Omental fat pad (tissue), 4 donors: ENCODE data around the gene PREP. TPM values are rescaled to one million over a fixed set of nuclear protein-coding genes. Genes with fewer than 3 reads are reported as not detected.
"Not testable (repeated sequence)": the region's sequence is repeated elsewhere in the genome, so short reads cannot be mapped to it uniquely, and the experiment has no call there.

Experiments
- ATAC-seq: fragments of 150-250 bp; one replicate; pipeline ENCODE4 v1.9.1; 2016; ENCODE audit warnings: mild to moderate bottlenecking, moderate library complexity; ENCODE audit not compliant: low FRiP score
- DNase-seq: peaks from one replicate; pipeline ENCODE4 v3.0.0-alpha.2; 2019; ENCODE audit warnings: low spot score
- CTCF ChIP-seq, 3 donors: fragments of 450-650 bp; IDR thresholded peaks; one replicate each; pipeline ENCODE4 v1.5.1; 2016 to 2017; ENCODE audit warnings: antibody characterized with exemption in 3 of 3, mild to moderate bottlenecking in 3 of 3, moderate library complexity in 2 of 3
- total RNA-seq, 4 donors: library from RNA; depleted of rRNA; stranded (reverse); fragments of >200 nt; gene quantifications; one replicate each; pipeline ENCODE4 v1.1.0, GENCODE V29; 2016

The PREP gene
- total RNA-seq, 4 donors from 2014 or later, result 18.1 to 29.9 (median 23.6) TPM

GRCh38 chr6:105424175-105424783 lies 21.4 kb upstream of the PREP start:
- peak; percentile 71 for ATAC-seq
- DNase-seq, result peak; percentile 51
- no peak for TF ChIP-seq CTCF (IDR thresholded peaks at IDR 0.05)

- DNase-seq, ATAC-seq: not testable (repeated sequence)
These were observed 14.1 kb upstream of the PREP start for GRCh38 chr6:105416971-105417370.

- DNase-seq, result no peak
- no peak for ATAC-seq
- TF ChIP-seq CTCF (IDR thresholded peaks at IDR 0.05), result no peak
These were observed 6.9 kb upstream of the PREP start for GRCh38 chr6:105409734-105410133.

GRCh38 chr6:105402090-105402938 lies 568 bp downstream of the PREP start:
- TF ChIP-seq CTCF (IDR thresholded peaks at IDR 0.05), result no peak
- peak; percentile 70 for ATAC-seq
- no peak for DNase-seq

- no peak for DNase-seq
- ATAC-seq, result no peak
- no peak for TF ChIP-seq CTCF (IDR thresholded peaks at IDR 0.05)
These were observed 1.4 kb downstream of the PREP start for GRCh38 chr6:105401247-105402089.

GRCh38 chr6:105400501-105400900 lies 2.4 kb downstream of the PREP start:
- TF ChIP-seq CTCF (IDR thresholded peaks at IDR 0.05), result no peak
- no peak for ATAC-seq

GRCh38 chr6:105398859-105399258 lies 4.0 kb downstream of the PREP start:
- no peak for TF ChIP-seq CTCF (IDR thresholded peaks at IDR 0.05)
- ATAC-seq (no peak), DNase-seq (no peak)

More at GRCh38 chr6:105400501-105400900, 2.4 kb downstream of the PREP start:
- no peak for DNase-seq
